HG02885 (cell line): ENCODE data around the gene PLEKHG3.

Experiments used
- ATAC-seq: cut with Tn5 transposase; IDR thresholded peaks from one replicate; pipeline ENCODE4 v1.9.1; 2021; ENCODE audit warnings: mild to moderate bottlenecking; ENCODE audit not compliant: unreplicated experiment, poor library complexity

PLEKHG3 gene

GRCh38 chr14:64704743-64705380 lies 638 bp downstream of the PLEKHG3 start:
- no peak for ATAC-seq

GRCh38 chr14:64705381-64706118 lies 1.3 kb downstream of the PLEKHG3 start:
- no peak for ATAC-seq

GRCh38 chr14:64706119-64706592 lies 1.9 kb downstream of the PLEKHG3 start:
- ATAC-seq: no peak

- ATAC-seq: no peak
Observed at GRCh38 chr14:64706593-64707193, 2.5 kb downstream of the PLEKHG3 start.

- no peak for ATAC-seq
Observed at GRCh38 chr14:64707661-64708060, 3.4 kb downstream of the PLEKHG3 start.

- no peak for ATAC-seq
Observed at GRCh38 chr14:64708148-64709004, 4.2 kb downstream of the PLEKHG3 start.

- ATAC-seq: no peak
Observed at GRCh38 chr14:64709126-64709525, 4.9 kb downstream of the PLEKHG3 start.

- no peak for ATAC-seq
Observed at GRCh38 chr14:64711039-64711438, 6.8 kb downstream of the PLEKHG3 start.

GRCh38 chr14:64713677-64714076 lies 9.5 kb downstream of the PLEKHG3 start:
- no peak for ATAC-seq

- ATAC-seq: no peak
Observed at GRCh38 chr14:64714432-64715025, 10.3 kb downstream of the PLEKHG3 start.

GRCh38 chr14:64715146-64715627 lies 11.0 kb downstream of the PLEKHG3 start:
- ATAC-seq: no peak

- no peak for ATAC-seq
Observed at GRCh38 chr14:64715628-64716412, 11.6 kb downstream of the PLEKHG3 start.

- ATAC-seq: no peak
Observed at GRCh38 chr14:64717870-64718269, 13.6 kb downstream of the PLEKHG3 start.

GRCh38 chr14:64718762-64719161 lies 14.5 kb downstream of the PLEKHG3 start:
- ATAC-seq: no peak

GRCh38 chr14:64719601-64720000 lies 15.4 kb downstream of the PLEKHG3 start:
- ATAC-seq: no peak

GRCh38 chr14:64720131-64720576 lies 15.9 kb downstream of the PLEKHG3 start:
- ATAC-seq: no peak

GRCh38 chr14:64721391-64721791 lies 17.2 kb downstream of the PLEKHG3 start:
- ATAC-seq: no peak

- ATAC-seq: no peak
Observed at GRCh38 chr14:64721899-64722298, 17.7 kb downstream of the PLEKHG3 start.

- ATAC-seq: no peak
Observed at GRCh38 chr14:64722842-64723447, 18.7 kb downstream of the PLEKHG3 start.
